GM19463 (cell line): ENCODE measurements around the gene MYO10.
A peak's percentile ranks its signal among the peaks of the same experiment; 100 is the strongest.

Experiments
- ATAC-seq: cut with Tn5 transposase; IDR thresholded peaks from one replicate; pipeline ENCODE4 v1.9.1; 2021; ENCODE audit warnings: mild to moderate bottlenecking, moderate library complexity; ENCODE audit not compliant: unreplicated experiment

MYO10 gene

GRCh38 chr5:16943846-16944678 lies 8.0 kb upstream of the MYO10 start:
- ATAC-seq, result no peak

GRCh38 chr5:16937503-16938161 lies 1.5 kb upstream of the MYO10 start:
- ATAC-seq, result no peak

- no peak for ATAC-seq
Observed at GRCh38 chr5:16936989-16937438, 926 bp upstream of the MYO10 start.

GRCh38 chr5:16935231-16936149 lies 598 bp downstream of the MYO10 start:
- ATAC-seq, result peak; percentile 48

- no peak for ATAC-seq
Observed at GRCh38 chr5:16934677-16935153, 1.4 kb downstream of the MYO10 start.

- peak; percentile 60 for ATAC-seq
Observed at GRCh38 chr5:16934123-16934522, 2.0 kb downstream of the MYO10 start.

- no peak for ATAC-seq
Observed at GRCh38 chr5:16933337-16933736, 2.8 kb downstream of the MYO10 start.

- ATAC-seq, result no peak
Observed at GRCh38 chr5:16932401-16932800, 3.7 kb downstream of the MYO10 start.

- no peak for ATAC-seq
Observed at GRCh38 chr5:16931334-16932110, 4.6 kb downstream of the MYO10 start.

GRCh38 chr5:16930496-16930895 lies 5.6 kb downstream of the MYO10 start:
- no peak for ATAC-seq

GRCh38 chr5:16929831-16930230 lies 6.3 kb downstream of the MYO10 start:
- ATAC-seq, result no peak

- no peak for ATAC-seq
Observed at GRCh38 chr5:16929347-16929746, 6.7 kb downstream of the MYO10 start.

GRCh38 chr5:16927613-16928012 lies 8.5 kb downstream of the MYO10 start:
- no peak for ATAC-seq

GRCh38 chr5:16926417-16926816 lies 9.7 kb downstream of the MYO10 start:
- no peak for ATAC-seq

GRCh38 chr5:16924206-16924605 lies 11.9 kb downstream of the MYO10 start:
- no peak for ATAC-seq

- ATAC-seq, result peak; percentile 54
Observed at GRCh38 chr5:16922430-16922829, 13.7 kb downstream of the MYO10 start.

GRCh38 chr5:16921211-16921610 lies 14.9 kb downstream of the MYO10 start:
- no peak for ATAC-seq

- no peak for ATAC-seq
Observed at GRCh38 chr5:16920109-16920816, 15.8 kb downstream of the MYO10 start.

- ATAC-seq, result no peak
Observed at GRCh38 chr5:16918891-16919671, 17.0 kb downstream of the MYO10 start.
